Stimulated activated CD8-positive, alpha-beta memory T cell treated with anti-CD3 and anti-CD28 coated beads, Interleukin-12 subunit alpha, Interleukin-12 subunit beta, amount 100 ng/mL, for 1 hour (primary cell): ENCODE results near the gene TMEM165.

Experiments
- DNase-seq: peaks from one replicate; pipeline ENCODE4 v3.0.0-alpha.2; 2020; ENCODE audit warnings: low read depth

The TMEM165 gene

DNA sequence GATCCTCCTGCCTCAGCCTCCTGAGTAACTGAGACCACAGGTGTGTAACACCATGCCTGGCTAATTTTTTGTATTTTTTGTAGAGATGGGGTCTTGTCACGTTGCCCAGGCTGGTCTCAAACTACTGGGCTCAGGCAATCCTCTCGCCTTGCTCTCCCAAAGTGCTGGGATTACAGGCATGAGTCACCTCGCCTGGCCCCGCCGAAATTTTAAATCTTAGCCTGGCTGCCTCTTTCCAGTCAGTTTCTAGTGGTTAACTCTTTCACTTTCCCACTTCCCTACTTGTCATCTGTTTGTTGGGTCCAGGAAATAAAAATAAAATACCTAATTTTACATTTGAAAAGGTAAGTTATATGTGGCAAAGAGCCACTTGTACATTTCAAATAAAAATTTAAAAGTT lies 62.4 kb downstream of the TMEM165 start:
- no peak for DNase-seq

- DNase-seq = no peak
Measured at GRCh38 chr4:55458611-55459010, 62.9 kb downstream of the TMEM165 start.

DNA sequence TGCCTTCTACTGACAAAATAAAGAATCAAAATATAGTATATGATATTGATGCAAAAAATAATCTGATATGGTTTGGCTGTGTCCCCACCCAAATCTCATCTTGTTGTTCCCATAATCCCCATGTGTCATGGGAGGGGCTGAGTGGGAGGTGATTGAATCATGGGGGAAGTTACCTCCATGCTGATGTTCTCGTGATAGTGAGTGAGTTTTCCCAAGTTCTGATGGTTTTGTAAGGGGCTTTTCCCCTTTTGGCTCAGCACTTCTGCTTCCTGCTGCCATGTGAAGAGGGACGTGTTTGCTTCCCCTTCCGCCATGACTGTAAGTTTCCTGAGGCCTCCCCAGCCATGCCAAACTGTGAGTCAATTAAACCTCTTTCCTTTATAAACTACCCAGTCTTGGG lies 70.2 kb downstream of the TMEM165 start:
- DNase-seq = no peak

GRCh38 chr4:55468724-55469123 lies 73.0 kb downstream of the TMEM165 start:
- DNase-seq = no peak

- DNase-seq = no peak
Measured at GRCh38 chr4:55469979-55470378, 74.2 kb downstream of the TMEM165 start.
